ENCODE results near the gene CRABP2.

DNA sequence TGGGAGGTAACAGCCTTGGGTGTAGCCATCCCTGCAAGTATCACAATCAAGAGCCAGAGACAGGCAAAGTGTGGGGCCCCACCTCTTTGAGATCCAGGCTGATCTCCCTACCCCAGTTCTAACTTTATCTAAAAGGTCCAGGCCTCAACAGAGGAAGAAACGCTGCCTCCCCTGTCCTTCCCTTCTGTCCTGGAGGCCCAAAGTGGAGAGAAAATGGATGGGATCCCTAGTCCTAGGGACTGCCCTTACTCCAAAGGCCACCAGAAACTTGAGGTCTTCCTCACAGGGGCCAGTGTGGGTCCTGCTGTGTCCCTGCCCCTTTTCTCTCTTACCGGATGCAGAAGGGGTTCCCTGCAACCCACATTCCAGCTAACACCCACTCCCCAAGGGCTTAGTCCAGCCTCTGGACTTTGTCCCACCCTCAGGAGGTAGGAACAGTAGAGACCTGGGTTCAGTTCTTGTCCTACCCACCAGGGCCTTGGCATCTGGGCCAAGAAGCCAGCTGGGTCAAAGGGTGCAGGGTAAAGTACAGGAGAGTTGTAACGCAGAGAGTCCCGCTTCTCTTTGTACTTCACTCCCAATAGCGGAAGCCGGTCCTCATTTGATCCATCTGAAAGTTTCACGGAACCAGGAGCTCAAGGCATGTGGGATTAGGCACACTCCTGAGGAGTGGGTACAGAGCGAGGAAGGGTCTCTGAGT lies 44.2 kb upstream of the CRABP2 start:
- TF ChIP-seq, protein P1, sequence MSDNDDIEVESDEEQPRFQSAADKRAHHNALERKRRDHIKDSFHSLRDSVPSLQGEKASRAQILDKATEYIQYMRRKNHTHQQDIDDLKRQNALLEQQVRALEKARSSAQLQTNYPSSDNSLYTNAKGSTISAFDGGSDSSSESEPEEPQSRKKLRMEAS (IDR thresholded peaks at IDR 0.05) = 0 out of 2 replicates have a peak, but pooled peaks have one; percentile 37
- TF ChIP-seq, protein P2, sequence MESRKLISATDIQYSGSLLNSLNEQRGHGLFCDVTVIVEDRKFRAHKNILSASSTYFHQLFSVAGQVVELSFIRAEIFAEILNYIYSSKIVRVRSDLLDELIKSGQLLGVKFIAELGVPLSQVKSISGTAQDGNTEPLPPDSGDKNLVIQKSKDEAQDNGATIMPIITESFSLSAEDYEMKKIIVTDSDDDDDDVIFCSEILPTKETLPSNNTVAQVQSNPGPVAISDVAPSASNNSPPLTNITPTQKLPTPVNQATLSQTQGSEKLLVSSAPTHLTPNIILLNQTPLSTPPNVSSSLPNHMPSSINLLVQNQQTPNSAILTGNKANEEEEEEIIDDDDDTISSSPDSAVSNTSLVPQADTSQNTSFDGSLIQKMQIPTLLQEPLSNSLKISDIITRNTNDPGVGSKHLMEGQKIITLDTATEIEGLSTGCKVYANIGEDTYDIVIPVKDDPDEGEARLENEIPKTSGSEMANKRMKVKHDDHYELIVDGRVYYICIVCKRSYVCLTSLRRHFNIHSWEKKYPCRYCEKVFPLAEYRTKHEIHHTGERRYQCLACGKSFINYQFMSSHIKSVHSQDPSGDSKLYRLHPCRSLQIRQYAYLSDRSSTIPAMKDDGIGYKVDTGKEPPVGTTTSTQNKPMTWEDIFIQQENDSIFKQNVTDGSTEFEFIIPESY (CRISPR knock-in tag; IDR thresholded peaks at IDR 0.05) = no peak
- TF ChIP-seq SP1 (IDR thresholded peaks at IDR 0.05) (no peak), SP1 (CRISPR knock-in tag; IDR thresholded peaks at IDR 0.05) (no peak), JUND (CRISPR knock-in tag; IDR thresholded peaks at IDR 0.05) (no peak), POLR2A (IDR thresholded peaks at IDR 0.05; ENCODE audit: insufficient read depth in 1 of 2, low read depth in 2 of 2, low read length in 2 of 2) (peak in 1 of 2 experiments; percentile 55; a peak in 2 of 4 replicates), MEIS2 (CRISPR knock-in tag; IDR thresholded peaks at IDR 0.05) (0 out of 2 replicates have a peak, but pooled peaks have one; percentile 21), NR2C2 (CRISPR knock-in tag; IDR thresholded peaks at IDR 0.05; ENCODE audit: borderline replicate concordance) (peak; percentile 64; the same call in 1 of the 2 replicates), EP300 (IDR thresholded peaks at IDR 0.05; ENCODE audit: low read depth in 2 of 2, low read length in 2 of 2) (peak in 1 of 2 experiments; percentile 13; a peak in 1 of 4 replicates), EP300 (CRISPR knock-in tag; IDR thresholded peaks at IDR 0.05; ENCODE audit: borderline replicate concordance) (no peak)
- TF ChIP-seq, protein P3, sequence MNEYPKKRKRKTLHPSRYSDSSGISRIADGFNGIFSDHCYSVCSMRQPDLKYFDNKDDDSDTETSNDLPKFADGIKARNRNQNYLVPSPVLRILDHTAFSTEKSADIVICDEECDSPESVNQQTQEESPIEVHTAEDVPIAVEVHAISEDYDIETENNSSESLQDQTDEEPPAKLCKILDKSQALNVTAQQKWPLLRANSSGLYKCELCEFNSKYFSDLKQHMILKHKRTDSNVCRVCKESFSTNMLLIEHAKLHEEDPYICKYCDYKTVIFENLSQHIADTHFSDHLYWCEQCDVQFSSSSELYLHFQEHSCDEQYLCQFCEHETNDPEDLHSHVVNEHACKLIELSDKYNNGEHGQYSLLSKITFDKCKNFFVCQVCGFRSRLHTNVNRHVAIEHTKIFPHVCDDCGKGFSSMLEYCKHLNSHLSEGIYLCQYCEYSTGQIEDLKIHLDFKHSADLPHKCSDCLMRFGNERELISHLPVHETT (CRISPR knock-in tag; conservative IDR thresholded peaks at IDR 0.05) = no peak
- TF ChIP-seq, protein P4, sequence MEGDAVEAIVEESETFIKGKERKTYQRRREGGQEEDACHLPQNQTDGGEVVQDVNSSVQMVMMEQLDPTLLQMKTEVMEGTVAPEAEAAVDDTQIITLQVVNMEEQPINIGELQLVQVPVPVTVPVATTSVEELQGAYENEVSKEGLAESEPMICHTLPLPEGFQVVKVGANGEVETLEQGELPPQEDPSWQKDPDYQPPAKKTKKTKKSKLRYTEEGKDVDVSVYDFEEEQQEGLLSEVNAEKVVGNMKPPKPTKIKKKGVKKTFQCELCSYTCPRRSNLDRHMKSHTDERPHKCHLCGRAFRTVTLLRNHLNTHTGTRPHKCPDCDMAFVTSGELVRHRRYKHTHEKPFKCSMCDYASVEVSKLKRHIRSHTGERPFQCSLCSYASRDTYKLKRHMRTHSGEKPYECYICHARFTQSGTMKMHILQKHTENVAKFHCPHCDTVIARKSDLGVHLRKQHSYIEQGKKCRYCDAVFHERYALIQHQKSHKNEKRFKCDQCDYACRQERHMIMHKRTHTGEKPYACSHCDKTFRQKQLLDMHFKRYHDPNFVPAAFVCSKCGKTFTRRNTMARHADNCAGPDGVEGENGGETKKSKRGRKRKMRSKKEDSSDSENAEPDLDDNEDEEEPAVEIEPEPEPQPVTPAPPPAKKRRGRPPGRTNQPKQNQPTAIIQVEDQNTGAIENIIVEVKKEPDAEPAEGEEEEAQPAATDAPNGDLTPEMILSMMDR (CRISPR knock-in tag; IDR thresholded peaks at IDR 0.05) = no peak
